ENCODE data around the gene LYSMD1.

GRCh38 chr1:151146412-151147131 lies 19.1 kb downstream of the LYSMD1 start, which contains the start of gene SEMA6C:
- no peak for TF ChIP-seq TCF12 (IDR thresholded peaks at IDR 0.05; ENCODE audit: low read depth, low read length)
- no peak for TF ChIP-seq CTCF (IDR thresholded peaks at IDR 0.05; ENCODE audit: control extremely low read depth in 1 of 3, insufficient read depth in 1 of 3, low read depth in 1 of 3, low read length in 3 of 3)
- no peak for TF ChIP-seq FOSL1 (IDR thresholded peaks at IDR 0.05; ENCODE audit: insufficient read depth, low read depth, low read length)
- TF ChIP-seq POU5F1 (IDR thresholded peaks at IDR 0.05; ENCODE audit: low read depth, low read length), result no peak
- TF ChIP-seq POLR2A (IDR thresholded peaks at IDR 0.05; ENCODE audit: control extremely low read depth in 1 of 2, low read depth in 2 of 2, low read length in 2 of 2), result no peak
- TF ChIP-seq CREB1 (IDR thresholded peaks at IDR 0.05), result no peak
- no peak; the same call in 1 of the 2 replicates for TF ChIP-seq POLR2AphosphoS5 (IDR thresholded peaks at IDR 0.05; ENCODE audit: low read depth, low read length)
